ENCODE results near the gene IRF1.

DNA sequence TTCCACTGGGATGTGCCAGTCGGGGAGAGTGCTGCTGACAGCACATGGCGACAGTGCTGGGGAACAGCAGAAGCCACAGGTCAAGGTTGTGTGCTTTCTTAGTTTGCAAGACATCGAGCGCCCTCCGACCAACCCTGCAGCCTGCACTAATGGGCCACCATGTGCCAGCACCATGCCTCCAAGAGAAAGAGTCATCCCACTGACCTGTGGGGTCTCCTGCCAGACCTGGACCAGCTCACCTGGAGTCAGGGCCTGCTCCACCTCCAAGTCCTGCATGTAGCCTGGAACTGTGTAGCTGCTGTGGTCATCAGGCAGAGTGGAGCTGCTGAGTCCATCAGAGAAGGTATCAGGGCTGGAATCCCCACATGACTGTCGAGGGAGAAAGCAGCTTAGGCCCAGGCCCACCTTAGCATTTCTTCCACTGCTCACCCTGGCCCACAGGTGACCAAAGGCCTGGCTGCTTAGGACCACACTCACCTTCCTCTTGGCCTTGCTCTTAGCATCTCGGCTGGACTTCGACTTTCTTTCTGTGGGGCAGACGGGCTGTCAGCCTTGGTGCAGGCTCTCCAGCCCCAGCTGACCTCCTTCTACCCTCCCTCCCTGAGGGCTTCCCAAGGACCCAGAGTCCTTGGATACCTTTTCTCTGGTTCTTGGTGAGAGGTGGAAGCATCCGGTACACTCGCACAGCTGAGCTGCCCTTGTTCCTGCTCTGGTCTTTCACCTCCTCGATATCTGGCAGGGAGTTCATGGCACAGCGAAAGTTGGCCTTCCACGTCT is 4.1 kb downstream of the IRF1 start:
- TF ChIP-seq, protein P1, sequence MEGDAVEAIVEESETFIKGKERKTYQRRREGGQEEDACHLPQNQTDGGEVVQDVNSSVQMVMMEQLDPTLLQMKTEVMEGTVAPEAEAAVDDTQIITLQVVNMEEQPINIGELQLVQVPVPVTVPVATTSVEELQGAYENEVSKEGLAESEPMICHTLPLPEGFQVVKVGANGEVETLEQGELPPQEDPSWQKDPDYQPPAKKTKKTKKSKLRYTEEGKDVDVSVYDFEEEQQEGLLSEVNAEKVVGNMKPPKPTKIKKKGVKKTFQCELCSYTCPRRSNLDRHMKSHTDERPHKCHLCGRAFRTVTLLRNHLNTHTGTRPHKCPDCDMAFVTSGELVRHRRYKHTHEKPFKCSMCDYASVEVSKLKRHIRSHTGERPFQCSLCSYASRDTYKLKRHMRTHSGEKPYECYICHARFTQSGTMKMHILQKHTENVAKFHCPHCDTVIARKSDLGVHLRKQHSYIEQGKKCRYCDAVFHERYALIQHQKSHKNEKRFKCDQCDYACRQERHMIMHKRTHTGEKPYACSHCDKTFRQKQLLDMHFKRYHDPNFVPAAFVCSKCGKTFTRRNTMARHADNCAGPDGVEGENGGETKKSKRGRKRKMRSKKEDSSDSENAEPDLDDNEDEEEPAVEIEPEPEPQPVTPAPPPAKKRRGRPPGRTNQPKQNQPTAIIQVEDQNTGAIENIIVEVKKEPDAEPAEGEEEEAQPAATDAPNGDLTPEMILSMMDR (IDR thresholded peaks at IDR 0.05), result no peak
- TF ChIP-seq EP300 (IDR thresholded peaks at IDR 0.05; ENCODE audit: low read depth), result no peak
- TF ChIP-seq POLR2A (IDR thresholded peaks at IDR 0.05), result no peak
- no peak for TF ChIP-seq POLR2AphosphoS5 (IDR thresholded peaks at IDR 0.05)

Measured in transverse colon (tissue), 4 donors.